Sigmoid colon (tissue), 7 donors: ENCODE measurements around the gene SCAP. TPM values are rescaled to one million over a fixed set of nuclear protein-coding genes. Genes with fewer than 3 reads are reported as not detected.

Experiments used
- DNase-seq: peaks from one replicate; pipeline ENCODE4 v3.0.0-alpha.2; 2019
- H3K27ac ChIP-seq, 4 donors: fragments of 200-600 bp; sonication (generic); one replicate each; pipeline ENCODE4 v1.5.1; 2016 to 2019; ENCODE audit warnings: mild to moderate bottlenecking in 1 of 4
- H3K27me3 ChIP-seq, 3 donors: fragments of 200-600 bp; sonication (generic); one replicate each; pipeline ENCODE4 v1.5.1; 2019; ENCODE audit warnings: mild to moderate bottlenecking in 1 of 3
- H3K36me3 ChIP-seq, 4 donors: fragments of 200-600 bp; sonication (generic); one replicate each; pipeline ENCODE4 v1.5.1; 2016 to 2019
- H3K4me1 ChIP-seq, 4 donors: fragments of 200-600 bp; sonication (generic); one replicate each; pipeline ENCODE4 v1.5.1; 2017 to 2019
- H3K4me3 ChIP-seq, 4 donors: fragments of 200-600 bp; sonication (generic); one replicate each; pipeline ENCODE4 v1.5.1; 2017 to 2019; ENCODE audit warnings: mild to moderate bottlenecking in 2 of 4, moderate library complexity in 1 of 4
- H3K9me3 ChIP-seq, 4 donors: fragments of 200-600 bp in 3 of 4; sonication (generic) in 3 of 4; one replicate each; pipeline versions ENCODE4 v1.5.1 to v1.6.1; 2013 to 2019
- EP300 ChIP-seq, 4 donors: sonication (generic); formaldehyde crosslinking; IDR thresholded peaks; one replicate each; pipeline ENCODE4 v1.6.1; 2017; ENCODE audit warnings: antibody characterized with exemption in 4 of 4
- POLR2A ChIP-seq, 2 donors: fragments of 450-650 bp; IDR thresholded peaks; one replicate each; pipeline ENCODE4 v1.6.1; 2016; ENCODE audit warnings: antibody characterized with exemption in 2 of 2, mild to moderate bottlenecking in 2 of 2, moderate library complexity in 2 of 2
- POLR2AphosphoS5 ChIP-seq, 4 donors: sonication (generic); formaldehyde crosslinking; IDR thresholded peaks; one replicate each; pipeline ENCODE4 v1.6.1; 2017; ENCODE audit warnings: antibody characterized with exemption in 4 of 4
- WGBS, 2 donors: extraction: QIAGEN DNeasy Blood & Tissue Kit; methylation state at CpG; one replicate each; pipeline ENCODE4 v1.1.7; 2013; 5-methylcytosine and 5-hydroxymethylcytosine counted together
- intact Hi-C: fragments of 100-400 bp; cut with DNase I; formaldehyde crosslinking; loops from one replicate; pipeline ENCODE4 v1.15.1; 2023
- polyA plus RNA-seq, 3 donors: library from polyadenylated mRNA; stranded (reverse); fragments of 200-250 nt; gene quantifications; one replicate each; pipeline ENCODE4 v1.2.3, GENCODE V29; 2013
- total RNA-seq, 4 donors: library from RNA; depleted of rRNA; stranded (reverse); fragments of >200 nt; gene quantifications; one replicate each; pipeline ENCODE4 v1.1.0, GENCODE V29; 2016
- TF ChIP-seq, protein P1 (sequence below), 4 experiments: fragments of 450-650 bp in 3 of 4; fragments of 200-600 bp in 1 of 4; IDR thresholded peaks; one replicate each; pipeline ENCODE4 v1.5.1; 2016 to 2019; ENCODE audit warnings: antibody characterized with exemption in 4 of 4, mild to moderate bottlenecking in 3 of 4, moderate library complexity in 2 of 4
- donor health status: healthy with polysubstance abuse.
- donor health status: Bipolar disorder and iron deficiency.
- donor health status: healthy.

Gene SCAP
- total and polyA plus RNA-seq, 7 donors: 10.8 to 81.0 (median 52.3) TPM

DNA sequence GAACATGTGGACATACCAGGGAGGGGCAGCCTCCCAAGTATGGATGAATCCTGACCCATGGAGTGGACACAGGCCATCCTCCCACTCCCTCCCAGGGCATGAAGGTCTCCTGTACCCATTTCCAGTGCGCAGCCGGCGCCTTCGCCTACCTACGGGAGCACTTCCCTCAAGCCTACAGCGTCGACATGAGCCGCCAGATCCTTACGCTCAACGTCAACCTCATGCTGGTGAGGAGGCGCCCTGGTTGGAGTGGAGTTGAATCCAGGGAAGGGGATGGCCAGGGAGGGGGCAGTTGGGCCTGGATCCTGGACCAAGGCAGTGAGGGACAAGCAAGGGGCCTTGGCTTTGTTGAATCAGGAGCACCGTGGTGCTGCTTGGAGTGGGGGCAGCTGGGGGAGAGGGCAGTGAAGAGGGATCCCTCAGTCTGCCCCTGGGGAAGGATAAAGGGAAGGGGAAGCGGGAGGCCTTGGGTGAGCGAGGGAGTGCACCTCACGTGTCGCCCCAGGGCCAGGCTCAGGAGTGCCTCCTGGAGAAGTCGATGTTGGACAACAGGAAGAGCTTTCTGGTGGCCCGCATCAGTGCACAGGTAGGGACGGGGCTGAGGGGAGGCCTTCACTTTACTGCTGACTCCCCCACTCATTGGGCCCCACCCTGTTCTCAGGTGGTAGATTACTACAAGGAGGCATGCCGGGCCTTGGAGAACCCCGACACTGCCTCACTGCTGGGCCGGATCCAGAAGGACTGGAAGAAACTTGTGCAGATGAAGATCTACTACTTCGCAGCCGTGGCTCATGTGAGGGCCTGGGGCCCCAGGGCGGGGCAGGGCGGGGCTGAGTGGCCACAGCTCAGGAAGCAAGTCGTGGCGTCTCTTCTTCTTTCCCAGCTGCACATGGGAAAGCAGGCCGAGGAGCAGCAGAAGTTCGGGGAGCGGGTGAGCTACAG lies 69.7 kb downstream of the SCAP start:
- H3K36me3 ChIP-seq: peaks cover 19 to 62% (median 42%) of the 10 kb centered on the region in 4 donors
- TF ChIP-seq POLR2AphosphoS5 (IDR thresholded peaks at IDR 0.05) (no peak), POLR2A (IDR thresholded peaks at IDR 0.05) (no peak), EP300 (IDR thresholded peaks at IDR 0.05) (no peak)
- TF ChIP-seq, protein P1, sequence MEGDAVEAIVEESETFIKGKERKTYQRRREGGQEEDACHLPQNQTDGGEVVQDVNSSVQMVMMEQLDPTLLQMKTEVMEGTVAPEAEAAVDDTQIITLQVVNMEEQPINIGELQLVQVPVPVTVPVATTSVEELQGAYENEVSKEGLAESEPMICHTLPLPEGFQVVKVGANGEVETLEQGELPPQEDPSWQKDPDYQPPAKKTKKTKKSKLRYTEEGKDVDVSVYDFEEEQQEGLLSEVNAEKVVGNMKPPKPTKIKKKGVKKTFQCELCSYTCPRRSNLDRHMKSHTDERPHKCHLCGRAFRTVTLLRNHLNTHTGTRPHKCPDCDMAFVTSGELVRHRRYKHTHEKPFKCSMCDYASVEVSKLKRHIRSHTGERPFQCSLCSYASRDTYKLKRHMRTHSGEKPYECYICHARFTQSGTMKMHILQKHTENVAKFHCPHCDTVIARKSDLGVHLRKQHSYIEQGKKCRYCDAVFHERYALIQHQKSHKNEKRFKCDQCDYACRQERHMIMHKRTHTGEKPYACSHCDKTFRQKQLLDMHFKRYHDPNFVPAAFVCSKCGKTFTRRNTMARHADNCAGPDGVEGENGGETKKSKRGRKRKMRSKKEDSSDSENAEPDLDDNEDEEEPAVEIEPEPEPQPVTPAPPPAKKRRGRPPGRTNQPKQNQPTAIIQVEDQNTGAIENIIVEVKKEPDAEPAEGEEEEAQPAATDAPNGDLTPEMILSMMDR (IDR thresholded peaks at IDR 0.05): no peak
- no peaks in the 10 kb centered on the region for H3K27me3 ChIP-seq
- intact Hi-C loops: no loop called here
- H3K4me1 ChIP-seq: peaks cover 0 to 23% (median 23%) of the 10 kb centered on the region in 4 donors
- no peak for DNase-seq
- no peaks in the 10 kb centered on the region for H3K9me3 ChIP-seq
- WGBS, 2 donors: 68 to 82% methylated on average over 31 of the region's 31 CpGs
- H3K4me3 ChIP-seq: no peak overlapping the region
- peak overlapping the region; percentile 66 to 73 (median 68) for H3K27ac ChIP-seq

DNA sequence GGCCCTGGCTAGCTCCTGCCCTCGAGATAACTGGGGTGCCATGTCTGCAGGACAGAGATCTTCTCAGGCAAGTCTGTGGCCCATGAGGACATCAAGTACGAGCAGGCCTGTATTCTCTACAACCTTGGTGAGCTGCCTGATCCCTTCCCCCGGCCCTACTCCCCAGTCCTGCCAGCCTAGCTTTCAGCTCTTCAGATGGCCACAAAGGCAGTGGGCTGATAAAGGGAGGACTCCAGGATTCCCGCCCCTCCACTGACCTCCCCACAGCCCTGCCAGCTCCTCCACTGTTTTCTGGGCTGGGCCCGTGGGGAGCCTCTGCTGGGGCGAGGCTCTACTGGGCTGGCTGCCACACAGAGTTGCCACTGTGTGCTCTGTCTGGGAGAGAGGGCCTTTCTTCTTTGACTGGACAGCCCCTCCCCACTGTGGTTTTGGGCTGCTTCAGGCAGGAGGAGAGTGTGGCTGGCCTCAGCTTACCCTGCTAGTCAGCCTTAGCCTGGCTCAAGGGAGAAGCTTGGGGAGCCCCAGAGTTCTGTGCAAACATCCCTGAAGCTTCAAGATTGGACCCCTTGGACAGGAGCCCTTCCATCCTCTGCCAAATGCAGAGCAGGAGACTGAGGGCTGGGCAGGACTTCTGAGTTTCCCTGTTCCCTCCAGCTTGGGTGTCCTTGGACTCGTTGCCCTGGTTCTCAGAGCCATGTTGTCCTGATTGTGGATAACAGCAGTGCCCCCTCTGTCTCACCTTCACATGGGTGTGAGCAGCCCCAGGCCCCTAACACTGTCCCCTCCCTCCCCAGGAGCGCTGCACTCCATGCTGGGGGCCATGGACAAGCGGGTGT lies 70.6 kb downstream of the SCAP start:
- TF ChIP-seq, protein P1 (IDR thresholded peaks at IDR 0.05): no peak
- TF ChIP-seq POLR2A (IDR thresholded peaks at IDR 0.05): no peak
- no peak for TF ChIP-seq POLR2AphosphoS5 (IDR thresholded peaks at IDR 0.05)
- TF ChIP-seq EP300 (IDR thresholded peaks at IDR 0.05): no peak
- Histone ChIP-seq H3K27me3 (no peaks in the 10 kb centered on the region), H3K4me3 (no peak overlapping the region), H3K36me3 (peaks cover 19 to 53% (median 36%) of the 10 kb centered on the region in 4 donors), H3K4me1 (peaks cover 0 to 23% (median 23%) of the 10 kb centered on the region in 4 donors), H3K27ac (peak overlapping the region; percentile 66 to 73 (median 68)), H3K9me3 (no peaks in the 10 kb centered on the region)
- 58 to 73% methylated on average over 9 of the region's 9 CpGs for WGBS, 2 donors
- intact Hi-C loops: no loop called here
- DNase-seq: peak; percentile 73

DNA sequence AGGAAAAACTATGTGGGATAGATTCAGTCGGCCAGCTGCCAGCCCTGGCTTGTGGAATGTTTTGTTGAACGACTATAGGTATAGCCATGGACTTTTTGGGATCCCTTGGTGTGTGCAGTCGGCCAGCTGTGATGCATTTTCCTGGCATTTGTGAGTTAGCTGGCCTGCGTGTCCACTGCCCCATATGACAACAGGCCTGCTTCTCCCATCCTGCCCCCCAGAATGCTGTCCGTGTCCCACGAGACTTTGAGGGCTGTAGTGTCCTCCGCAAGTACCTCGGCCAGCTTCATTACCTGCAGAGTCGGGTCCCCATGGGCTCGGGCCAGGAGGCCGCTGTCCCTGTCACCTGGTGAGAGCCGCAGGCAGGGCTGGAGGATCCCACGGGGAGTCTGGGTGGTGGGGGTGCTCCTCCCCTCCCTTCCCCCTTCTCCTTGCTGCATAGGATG lies 71.3 kb downstream of the SCAP start:
- no peak overlapping the region for H3K4me3 ChIP-seq
- peak overlapping the region; percentile 66 to 73 (median 68) for H3K27ac ChIP-seq
- H3K9me3 ChIP-seq: no peaks in the 10 kb centered on the region
- peaks cover 0 to 25% (median 23%) of the 10 kb centered on the region in 4 donors for H3K4me1 ChIP-seq
- no peak for TF ChIP-seq EP300 (IDR thresholded peaks at IDR 0.05)
- TF ChIP-seq, protein P1 (IDR thresholded peaks at IDR 0.05): no peak
- H3K36me3 ChIP-seq: peaks cover 19 to 50% (median 29%) of the 10 kb centered on the region in 4 donors
- 89 to 92% methylated on average over 13 of the region's 13 CpGs for whole genome bisulfite sequencing, 2 donors
- DNase-seq: no peak
- no peaks in the 10 kb centered on the region for H3K27me3 ChIP-seq
- intact Hi-C loops: no loop called here

DNA sequence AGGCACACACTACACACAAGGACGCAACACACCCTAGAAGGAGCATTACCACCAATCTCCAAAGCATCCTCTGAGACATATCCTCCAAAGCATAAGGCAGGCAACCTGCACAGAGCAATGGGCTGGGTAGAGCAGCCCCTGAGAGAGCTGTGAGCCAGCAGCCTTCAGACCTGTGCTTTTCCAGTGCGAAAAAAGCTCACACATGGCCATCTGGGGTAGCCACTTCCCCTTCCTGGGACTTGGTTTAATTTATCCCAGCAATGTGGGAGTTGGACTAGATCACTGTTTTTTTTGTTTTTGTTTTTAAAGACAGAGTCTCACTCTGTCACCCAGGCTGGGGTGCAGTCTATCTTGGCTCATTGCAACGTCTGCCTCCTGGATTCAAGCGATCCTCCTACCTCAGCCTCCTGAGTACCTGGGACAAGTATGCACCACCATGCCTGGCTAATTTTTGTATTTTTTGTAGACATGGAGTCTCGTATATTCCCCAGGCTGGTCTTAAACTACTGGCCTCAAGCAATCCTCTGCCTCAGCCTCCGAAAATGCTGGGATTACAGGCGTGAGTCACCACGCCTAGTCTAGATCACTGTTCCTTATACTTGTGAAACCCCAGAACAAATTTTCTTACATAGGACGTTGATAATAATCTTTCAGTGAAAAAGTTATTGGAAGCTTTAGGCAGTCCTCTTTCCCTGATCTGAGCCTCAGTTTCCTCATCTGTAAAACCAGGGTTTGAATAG lies 76.0 kb downstream of the SCAP start:
- TF ChIP-seq, protein P1 (IDR thresholded peaks at IDR 0.05): no peak
- TF ChIP-seq POLR2AphosphoS5 (IDR thresholded peaks at IDR 0.05) (no peak), POLR2A (IDR thresholded peaks at IDR 0.05) (no peak), EP300 (IDR thresholded peaks at IDR 0.05) (no peak)
- Histone ChIP-seq H3K9me3 (no peaks in the 10 kb centered on the region), H3K4me1 (peaks cover 0 to 36% (median 33%) of the 10 kb centered on the region in 4 donors), H3K27me3 (no peaks in the 10 kb centered on the region), H3K27ac (no peak overlapping the region), H3K4me3 (no peak overlapping the region), H3K36me3 (peaks cover 0 to 46% (median 4%) of the 10 kb centered on the region in 4 donors)
- intact Hi-C loops: no loop called here
- DNase-seq: no peak
- 88 to 90% methylated on average over 9 of the region's 9 CpGs for WGBS, 2 donors
